Activated CD8-positive, alpha-beta memory T cell treated with anti-CD3 and anti-CD28 coated beads for 48 hours (primary cell): ENCODE measurements around the gene GPATCH8.
"Not testable (repeated sequence)": the region's sequence is repeated elsewhere in the genome, so short reads cannot be mapped to it uniquely, and the experiment has no call there.

Source experiments
- DNase-seq, 3 experiments: peaks; one replicate each; pipeline ENCODE4 v3.0.0-alpha.2; 2020; ENCODE audit warnings: low read depth in 2 of 3, low spot score in 2 of 3

Gene GPATCH8

DNA sequence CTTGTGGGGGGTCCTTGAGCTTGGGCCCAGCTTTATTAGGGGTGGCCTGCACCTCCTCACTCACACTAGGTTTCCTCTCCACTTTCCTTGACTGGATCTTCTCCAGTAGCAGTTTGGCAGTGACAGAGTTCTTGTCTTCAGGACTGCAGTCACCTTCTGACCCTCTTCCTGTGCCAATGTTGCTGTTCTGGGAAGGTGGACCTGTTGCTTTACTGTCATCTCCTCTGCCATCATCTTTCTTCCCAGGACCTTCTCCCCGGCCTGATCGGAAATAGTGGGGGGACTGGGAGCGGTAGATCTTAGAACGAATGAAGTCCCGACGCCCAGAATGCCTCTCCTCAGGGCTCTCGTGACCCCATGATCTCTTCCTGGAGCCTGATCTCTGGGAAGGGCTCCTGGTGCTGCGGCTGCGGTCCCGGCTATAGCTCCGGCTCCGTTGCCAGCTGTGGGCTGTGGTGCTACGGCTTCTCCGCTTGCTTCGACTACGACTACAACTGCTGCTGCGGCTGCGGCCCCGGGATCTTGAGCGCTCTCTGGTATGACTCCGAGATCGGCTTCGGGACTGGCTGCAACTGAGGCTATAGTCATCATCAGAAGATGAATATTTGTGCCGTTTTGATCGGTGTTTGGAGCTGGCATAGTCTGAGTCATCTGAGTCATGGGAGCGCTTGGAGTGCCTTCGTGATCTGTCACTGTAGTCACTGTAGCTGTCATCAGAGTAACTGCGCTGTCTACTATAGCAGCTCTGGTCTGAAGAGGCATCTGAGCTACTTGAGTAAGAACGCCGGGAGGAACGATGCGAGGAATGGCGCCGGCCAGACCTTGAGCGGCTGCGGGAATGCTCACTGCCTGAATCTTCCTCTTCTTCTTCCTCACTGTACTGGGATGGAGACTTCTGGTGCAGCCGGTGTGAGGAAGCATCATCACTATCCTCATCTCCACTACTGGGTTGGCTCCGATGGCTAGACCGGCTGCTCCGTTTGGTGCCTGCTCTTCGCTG, 104.2 kb downstream of the GPATCH8 start:
- DNase-seq, result no peak

DNA sequence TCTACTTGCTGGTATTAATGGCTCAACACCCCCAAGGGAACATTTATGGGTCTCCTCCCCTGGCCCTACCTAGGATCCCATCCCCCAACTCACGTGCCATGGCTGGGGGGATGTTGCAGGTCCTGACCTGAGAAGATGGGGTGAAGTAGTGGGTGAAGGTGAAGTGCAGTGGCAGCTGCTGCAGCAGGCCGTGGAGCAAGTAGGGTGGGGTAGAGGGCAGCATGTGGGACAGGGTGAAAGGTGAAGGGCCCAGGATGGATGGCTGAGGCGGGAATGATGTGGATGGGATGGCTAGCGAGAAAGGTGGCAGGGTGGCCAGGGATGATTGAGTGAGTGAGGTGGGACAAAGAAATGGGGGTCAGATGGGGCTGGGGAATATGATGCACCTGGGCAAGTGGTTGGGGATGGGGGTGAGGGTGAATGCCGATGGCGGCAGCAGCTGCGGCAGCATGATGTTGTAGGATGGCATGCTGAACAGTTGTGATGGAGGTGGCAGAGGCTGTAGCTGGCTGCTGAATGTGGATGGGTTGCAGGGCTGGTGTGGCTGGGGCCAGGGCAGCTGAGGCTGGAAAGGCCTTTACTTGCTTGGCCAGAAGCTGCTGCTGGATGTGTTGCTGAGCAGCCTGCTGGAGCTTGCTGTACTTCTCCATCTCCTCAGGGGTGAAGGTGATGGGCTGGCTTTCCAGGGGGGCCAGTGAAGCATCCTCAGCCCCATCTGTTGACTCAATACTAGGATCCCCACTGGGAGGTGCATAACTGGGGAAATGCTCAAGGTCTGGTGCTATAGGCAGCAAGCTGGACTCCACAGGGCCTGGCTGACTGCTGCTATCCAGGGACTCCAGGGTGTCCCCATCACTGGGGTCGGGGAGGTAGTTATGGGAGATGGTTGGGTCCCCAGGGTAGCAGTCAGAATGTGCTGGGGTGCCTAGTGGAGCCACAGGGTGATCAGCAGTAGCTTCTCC, 105.4 kb downstream of the GPATCH8 start:
- no peak for DNase-seq

DNA sequence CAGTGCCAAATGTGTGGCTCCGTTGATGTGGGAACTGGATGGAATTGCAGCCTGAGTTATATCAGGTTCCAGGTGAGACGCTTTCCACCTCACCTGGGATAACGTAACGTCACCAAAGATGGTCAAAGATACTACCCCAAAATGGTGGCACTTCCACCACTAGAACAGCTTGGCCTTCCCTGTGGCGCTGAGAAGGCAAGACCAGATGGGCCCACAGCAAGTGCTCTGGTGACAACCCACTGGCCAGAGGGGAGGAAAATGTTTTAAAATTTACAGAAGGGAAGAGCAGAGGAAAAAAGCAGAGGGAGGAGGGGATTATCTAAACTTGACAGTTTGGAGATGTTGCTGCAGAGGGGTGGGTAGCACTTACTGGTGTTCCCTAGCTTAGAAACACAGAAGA, 106.3 kb downstream of the GPATCH8 start:
- no peak for DNase-seq

- DNase-seq, result no peak
Measured at GRCh38 chr17:44394833-44395232, 108.4 kb downstream of the GPATCH8 start.

DNA sequence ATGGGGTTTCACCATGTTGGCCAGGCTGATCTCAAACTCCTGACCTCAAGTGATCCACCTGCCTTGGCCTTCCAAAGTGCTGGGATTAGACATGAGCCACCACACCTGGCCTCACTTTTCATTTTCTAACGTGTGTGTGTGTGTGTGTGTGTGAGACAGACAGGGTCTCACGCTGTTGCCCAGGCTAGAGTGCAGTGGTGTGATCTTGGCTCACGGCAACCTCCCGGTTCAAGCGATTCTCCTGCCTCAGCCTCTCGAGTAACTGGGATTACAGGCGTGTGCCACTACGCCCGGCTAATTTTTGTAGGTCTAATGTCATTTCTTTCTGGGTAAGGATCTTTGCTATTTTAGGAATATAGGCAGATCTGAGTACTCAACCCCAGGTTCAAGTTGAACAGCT, 109.1 kb downstream of the GPATCH8 start:
- not testable (repeated sequence) for DNase-seq

DNA sequence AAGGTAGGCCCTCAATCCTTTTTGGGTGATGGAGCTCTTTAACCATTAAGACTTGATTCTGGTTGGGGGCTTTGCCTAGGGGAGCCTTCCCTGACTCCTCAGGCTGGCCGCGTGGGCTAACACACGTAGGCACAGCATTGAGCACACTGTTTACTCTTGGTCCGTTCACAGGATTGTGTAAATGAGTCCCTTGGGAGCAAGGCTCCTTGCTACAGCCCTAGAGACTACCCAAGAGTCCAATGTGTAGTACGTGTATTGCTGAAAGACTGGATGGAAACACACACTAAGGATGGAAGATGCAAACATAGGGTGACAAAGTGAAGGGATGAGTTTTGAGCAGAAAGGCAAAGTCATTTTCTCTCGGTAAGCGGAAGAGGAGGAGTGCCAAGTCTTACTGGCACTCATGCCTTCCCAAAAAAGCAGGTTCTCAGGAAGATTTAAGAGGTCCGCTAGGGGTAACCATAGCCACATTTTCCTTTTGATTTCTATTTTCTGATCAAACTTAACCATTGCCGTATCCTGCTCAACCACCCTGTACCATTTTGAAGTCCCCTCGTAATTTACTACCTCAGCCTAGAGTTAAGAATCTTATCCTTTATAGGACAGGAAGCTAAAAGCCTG, 112.8 kb downstream of the GPATCH8 start:
- DNase-seq, result no peak

DNA sequence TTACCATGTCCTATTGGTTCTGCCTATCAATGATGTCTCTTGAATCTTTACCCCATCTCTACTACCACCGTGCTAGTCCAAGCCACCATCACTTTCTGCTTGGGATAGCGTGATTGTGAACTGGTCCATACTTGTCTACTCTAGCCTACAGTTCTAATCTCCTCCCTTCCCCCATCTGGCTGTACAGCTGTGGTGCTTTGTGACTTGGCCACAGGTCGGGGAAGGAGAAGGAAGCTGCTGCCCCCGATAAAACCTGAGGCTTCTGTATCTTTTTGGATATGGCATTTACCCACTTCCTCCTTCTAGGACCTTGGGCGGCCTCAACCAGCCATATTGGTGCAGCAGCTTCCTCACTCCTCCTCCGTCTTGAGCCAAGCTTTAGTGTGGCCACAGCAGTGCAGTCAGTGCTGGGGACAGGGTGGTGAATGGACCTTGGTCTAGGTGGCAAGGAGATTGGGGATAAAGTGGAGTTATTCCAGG, 113.4 kb downstream of the GPATCH8 start:
- no peak for DNase-seq

GRCh38 chr17:44389281-44389680, 113.9 kb downstream of the GPATCH8 start, which contains the start of gene ITGA2B:
ITGA2B (minus strand) TSS chr17:44389649; CDS start chr17:44389473, 176 bp downstream.
- no peak for DNase-seq

DNA sequence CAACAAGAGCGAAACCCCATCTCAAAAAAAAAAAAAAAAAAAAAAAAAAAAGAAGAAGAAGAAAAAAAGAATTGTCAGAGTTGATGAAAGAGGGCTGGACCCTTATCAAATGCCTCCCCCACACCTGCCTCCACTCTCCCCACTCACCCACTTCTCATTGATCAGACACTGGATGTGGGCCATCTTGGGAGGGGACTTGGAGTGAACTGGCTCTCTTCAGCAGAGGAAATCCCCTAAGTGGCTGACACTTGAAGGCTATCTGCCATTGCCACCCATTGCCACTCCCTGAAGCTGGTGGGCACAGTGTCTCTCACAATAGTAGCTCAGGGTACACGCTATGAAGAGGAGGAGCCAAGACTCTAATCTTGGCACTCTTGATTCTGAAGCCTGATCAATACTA, 115.4 kb downstream of the GPATCH8 start:
- no peak for DNase-seq

DNA sequence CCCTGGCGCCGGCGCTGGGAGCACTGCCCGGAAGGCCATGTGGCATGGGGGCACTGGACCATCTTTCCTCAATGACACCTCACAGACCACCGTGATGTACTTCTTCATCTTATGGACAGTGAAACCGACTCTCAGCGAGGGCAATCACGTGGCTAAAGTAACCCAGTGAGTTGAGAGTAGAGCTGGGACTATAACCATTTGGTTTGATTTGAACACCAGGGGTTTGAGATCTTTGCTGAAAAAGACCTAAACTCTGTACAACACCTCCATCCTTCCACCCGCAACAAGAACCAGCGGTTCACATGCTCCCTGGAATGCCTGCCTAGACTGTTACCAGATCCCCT, 117.1 kb downstream of the GPATCH8 start:
- no peak for DNase-seq

DNA sequence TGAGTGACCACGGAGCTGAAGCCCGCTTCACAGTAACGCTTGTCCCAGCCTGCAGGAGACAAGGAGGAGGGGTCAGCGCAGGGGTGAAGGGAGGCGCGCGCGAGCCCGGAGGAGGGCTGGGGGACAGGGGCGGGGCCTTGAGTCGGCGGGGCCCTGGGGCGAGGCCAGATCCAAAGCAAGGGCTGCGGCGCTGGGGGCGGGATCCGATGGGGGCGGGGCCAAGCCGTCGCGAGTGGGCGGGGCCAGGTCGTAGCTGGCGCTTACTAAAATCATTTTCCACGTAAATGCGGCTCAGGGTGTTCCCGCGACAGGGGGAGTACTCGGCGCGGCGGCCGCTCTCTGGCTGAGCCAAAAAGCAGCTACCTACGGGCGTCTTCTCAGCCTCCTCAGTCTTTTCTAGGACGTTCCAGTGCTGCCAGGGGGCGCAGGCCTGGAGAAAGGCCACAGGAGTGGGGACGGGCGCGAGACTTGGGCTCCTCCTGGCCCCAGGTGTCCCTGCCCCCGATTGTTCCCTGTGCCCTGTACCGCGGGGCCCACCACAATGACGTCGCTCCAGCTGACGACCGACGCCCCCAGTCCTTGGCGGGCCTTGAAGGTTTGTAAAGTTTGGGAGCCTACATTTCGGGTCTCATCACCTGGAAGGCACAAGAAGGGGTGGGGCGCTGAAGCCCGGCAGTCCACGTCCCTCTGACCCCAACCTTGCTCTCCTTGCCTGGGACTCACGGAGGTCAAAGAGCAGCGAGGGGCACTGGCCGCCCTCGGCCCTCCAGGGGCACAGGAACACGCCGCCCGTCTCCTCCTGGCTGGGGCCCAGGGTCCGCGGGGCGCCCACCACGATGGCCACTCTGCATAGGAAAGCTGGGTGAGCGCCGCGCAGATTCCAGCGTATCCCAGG, 117.7 kb downstream of the GPATCH8 start:
- DNase-seq, result peak; percentile 68 to 82 (median 77)

DNA sequence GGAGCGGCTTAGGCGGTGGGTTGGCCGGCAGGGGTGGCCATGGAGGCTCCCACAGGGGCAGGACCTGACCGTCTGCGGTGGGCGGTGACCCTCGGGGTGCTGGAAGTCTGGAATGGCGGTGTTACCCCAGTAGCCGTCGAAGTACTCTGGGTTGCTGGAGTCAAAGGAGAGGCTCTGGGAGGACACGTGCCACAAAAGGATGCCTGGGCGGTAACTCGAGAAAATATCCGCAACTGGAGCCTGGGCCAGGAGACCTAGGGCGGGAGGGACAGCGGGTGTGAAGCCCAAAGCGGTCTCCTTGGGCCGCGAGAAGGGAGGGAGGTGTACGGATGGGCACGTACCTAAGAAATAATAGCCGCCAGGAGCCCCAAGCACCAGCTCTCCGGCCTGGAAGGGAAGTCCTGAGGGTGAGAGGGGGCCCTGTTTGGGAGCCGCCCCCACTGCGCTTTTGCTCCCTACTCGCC, 118.4 kb downstream of the GPATCH8 start:
- DNase-seq, result no peak

DNA sequence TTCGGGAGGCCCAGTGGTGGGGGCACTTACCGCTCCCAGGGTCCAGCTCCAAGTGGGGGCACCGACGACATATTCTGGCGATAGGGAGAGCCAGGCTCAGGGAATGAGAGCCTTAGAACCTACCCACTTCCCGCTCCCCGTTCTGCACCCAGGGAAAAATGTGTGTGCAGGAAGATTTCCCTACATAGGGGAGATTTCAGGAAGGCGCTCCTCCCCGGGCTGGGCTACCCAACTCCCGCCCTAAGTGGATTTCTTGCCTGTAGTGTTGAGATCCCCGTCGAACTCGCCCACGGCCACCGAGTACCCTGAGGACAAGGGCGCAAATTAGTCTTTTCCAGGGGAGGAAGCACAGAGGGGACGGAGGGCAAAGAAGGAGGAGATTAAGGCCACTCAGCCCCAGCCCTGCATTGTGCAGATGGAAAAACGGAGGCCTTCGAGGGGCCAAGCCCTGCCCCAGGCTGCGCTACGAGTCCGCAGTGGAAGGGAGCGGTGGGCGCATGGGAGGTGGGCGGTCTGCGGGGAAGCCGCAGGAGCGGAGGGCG, 118.9 kb downstream of the GPATCH8 start:
- DNase-seq, result no peak

DNA sequence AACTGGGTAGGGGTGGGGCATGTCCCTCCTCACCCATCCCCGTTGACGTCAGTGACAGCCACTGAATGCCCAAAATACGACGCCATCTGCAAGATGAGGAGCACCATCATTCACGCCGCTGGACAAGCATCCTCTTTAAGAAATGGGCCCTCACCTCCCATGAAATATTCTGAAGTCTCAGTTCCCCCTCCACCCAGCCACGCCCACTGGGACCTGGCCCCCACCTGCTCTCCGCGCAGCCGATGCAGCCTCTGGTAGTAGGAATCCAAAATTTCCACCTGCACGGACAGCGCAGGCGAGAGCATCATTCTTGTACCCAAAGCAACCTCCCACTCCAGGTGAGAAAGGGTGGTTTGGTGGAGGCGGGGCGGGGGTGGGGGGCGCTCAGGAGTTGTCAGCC, 119.3 kb downstream of the GPATCH8 start:
- no peak for DNase-seq

DNA sequence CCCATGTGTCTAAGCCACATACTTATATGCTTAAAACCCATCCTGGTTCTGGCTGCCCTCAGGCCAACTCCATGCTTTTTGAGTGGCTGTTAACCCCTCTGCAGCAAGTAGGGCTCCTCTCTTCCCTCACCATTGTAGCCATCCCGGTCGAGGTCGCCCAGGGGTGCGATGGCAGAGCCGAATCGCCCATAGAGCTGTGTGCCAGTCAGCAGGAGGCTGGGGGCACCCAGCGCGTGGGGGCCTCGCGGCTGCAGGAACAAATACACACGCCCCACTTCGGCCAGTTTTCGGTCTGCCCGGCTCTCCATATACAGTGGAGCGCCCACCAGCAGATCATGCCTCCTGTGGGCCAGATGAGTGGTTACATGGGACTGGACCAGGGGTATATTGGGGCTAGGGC, 119.8 kb downstream of the GPATCH8 start:
- no peak for DNase-seq

- no peak for DNase-seq
Measured at GRCh38 chr17:44382917-44383316, 120.3 kb downstream of the GPATCH8 start.

- no peak for DNase-seq
Measured at GRCh38 chr17:44381810-44382305, 121.3 kb downstream of the GPATCH8 start.

DNA sequence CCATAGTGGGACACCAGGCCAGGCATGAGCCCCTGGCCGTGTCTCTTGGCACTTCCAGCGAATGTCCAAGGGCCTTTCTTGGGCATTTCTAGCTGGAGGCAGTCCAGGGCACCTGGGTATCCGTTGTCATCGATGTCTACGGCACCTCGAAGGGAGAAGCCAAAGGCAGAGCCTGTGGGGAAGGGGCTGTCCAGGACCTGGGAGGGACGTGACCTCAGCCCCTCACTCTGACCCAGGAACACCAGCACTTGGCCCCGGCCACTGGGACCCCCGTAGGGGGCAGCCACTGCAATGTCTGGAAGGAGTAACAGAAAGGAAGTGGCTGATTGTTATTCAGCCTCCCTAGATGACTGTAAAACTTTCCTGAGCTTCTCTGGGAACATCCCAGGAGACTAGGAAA, 122.4 kb downstream of the GPATCH8 start:
- no peak for DNase-seq

GRCh38 chr17:44379887-44380286, 123.3 kb downstream of the GPATCH8 start:
- DNase-seq, result no peak
